OCI-LY3 (cell line): ENCODE measurements around the gene FCMR.

Experiments used
- EZH2phosphoT487 ChIP-seq: fragments of 200-600 bp; shearing (Covaris generic); IDR thresholded peaks from 2 replicates; pipeline ENCODE4 v1.6.1; 2018; ENCODE audit warnings: antibody characterized with exemption, mixed run types, low read depth
- TF ChIP-seq, protein P1 (sequence below): fragments of 200-600, 300-600 bp; sonication (generic); IDR thresholded peaks from 2 replicates; pipeline ENCODE4 v1.5.1; 2014; ENCODE audit warnings: antibody characterized with exemption, low read length, low read depth

DNA sequence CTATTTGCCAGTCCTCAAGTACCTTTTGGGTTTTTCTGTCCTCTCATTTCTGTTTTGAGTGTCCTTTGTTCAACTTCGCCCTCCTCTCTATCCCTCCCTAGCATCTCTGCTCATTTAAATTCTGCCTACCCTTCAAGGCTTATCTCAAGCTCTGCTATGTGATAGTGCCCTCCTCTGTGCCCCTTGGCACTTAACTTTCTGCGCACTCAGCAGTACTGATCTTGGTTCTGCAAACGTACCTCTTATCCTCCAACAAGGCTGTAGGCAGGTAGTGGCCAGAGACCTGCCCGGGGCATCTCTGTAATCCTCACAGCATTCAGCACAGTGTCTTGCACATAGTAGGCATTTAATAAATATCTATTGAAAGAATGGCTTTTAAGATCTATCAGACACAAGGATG lies 61.6 kb downstream of the FCMR start:
- TF ChIP-seq, protein P1, sequence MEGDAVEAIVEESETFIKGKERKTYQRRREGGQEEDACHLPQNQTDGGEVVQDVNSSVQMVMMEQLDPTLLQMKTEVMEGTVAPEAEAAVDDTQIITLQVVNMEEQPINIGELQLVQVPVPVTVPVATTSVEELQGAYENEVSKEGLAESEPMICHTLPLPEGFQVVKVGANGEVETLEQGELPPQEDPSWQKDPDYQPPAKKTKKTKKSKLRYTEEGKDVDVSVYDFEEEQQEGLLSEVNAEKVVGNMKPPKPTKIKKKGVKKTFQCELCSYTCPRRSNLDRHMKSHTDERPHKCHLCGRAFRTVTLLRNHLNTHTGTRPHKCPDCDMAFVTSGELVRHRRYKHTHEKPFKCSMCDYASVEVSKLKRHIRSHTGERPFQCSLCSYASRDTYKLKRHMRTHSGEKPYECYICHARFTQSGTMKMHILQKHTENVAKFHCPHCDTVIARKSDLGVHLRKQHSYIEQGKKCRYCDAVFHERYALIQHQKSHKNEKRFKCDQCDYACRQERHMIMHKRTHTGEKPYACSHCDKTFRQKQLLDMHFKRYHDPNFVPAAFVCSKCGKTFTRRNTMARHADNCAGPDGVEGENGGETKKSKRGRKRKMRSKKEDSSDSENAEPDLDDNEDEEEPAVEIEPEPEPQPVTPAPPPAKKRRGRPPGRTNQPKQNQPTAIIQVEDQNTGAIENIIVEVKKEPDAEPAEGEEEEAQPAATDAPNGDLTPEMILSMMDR, result no peak
- TF ChIP-seq EZH2phosphoT487, result no peak
